ENCODE results near the gene SAMD3. TPM values are rescaled to one million over a fixed set of nuclear protein-coding genes. Genes with fewer than 3 reads are reported as not detected.
"Not testable (repeated sequence)": the region's sequence is repeated elsewhere in the genome, so short reads cannot be mapped to it uniquely, and the experiment has no call there.

SAMD3 gene
- total and polyA plus RNA-seq, 4 donors = 3.5 to 5.9 (median 4.1) TPM

GRCh38 chr6:130122243-130122642 lies 100.5 kb downstream of the SAMD3 start:
- Histone ChIP-seq H3K9me3 (ENCODE audit: control insufficient read depth, insufficient read depth, low read length) (no peaks in the 10 kb centered on the region), H3K4me1 (ENCODE audit: control insufficient read depth, insufficient read depth, low read length) (no peaks in the 10 kb centered on the region), H3K27ac (ENCODE audit: low read depth, low read length) (no peak overlapping the region), H3K4me3 (ENCODE audit: low read depth, low read length) (no peak overlapping the region), H3K36me3 (ENCODE audit: control insufficient read depth, insufficient read depth, low read length) (no peaks in the 10 kb centered on the region), H3K27me3 (ENCODE audit: control insufficient read depth, insufficient read depth, low read length) (no peaks in the 10 kb centered on the region)
- 100% methylated on average over 1 of the region's 2 CpGs for WGBS (ENCODE audit: insufficient coverage)
- no peak for DNase-seq (ENCODE audit: low read depth in 4 of 6, low spot score in 6 of 6)

GRCh38 chr6:130120731-130121130 lies 102.0 kb downstream of the SAMD3 start:
- H3K36me3 ChIP-seq (ENCODE audit: control insufficient read depth, insufficient read depth, low read length) = no peaks in the 10 kb centered on the region
- no peak overlapping the region for H3K27ac ChIP-seq (ENCODE audit: low read depth, low read length)
- H3K4me1 ChIP-seq (ENCODE audit: control insufficient read depth, insufficient read depth, low read length) = no peaks in the 10 kb centered on the region
- DNase-seq (ENCODE audit: low read depth in 4 of 6, low spot score in 6 of 6) = no peak
- no peaks in the 10 kb centered on the region for H3K27me3 ChIP-seq (ENCODE audit: control insufficient read depth, insufficient read depth, low read length)
- no peaks in the 10 kb centered on the region for H3K9me3 ChIP-seq (ENCODE audit: control insufficient read depth, insufficient read depth, low read length)
- H3K4me3 ChIP-seq (ENCODE audit: low read depth, low read length) = no peak overlapping the region

GRCh38 chr6:130119211-130119610 lies 103.5 kb downstream of the SAMD3 start:
- no CpG with 5 or more reads among the region's 1 CpG for WGBS (ENCODE audit: insufficient coverage)
- no peak for DNase-seq (ENCODE audit: low read depth in 4 of 6, low spot score in 6 of 6)
- no peaks in the 10 kb centered on the region for H3K4me1 ChIP-seq (ENCODE audit: control insufficient read depth, insufficient read depth, low read length)

GRCh38 chr6:130118236-130118635 lies 104.5 kb downstream of the SAMD3 start:
- no peaks in the 10 kb centered on the region for H3K9me3 ChIP-seq (ENCODE audit: control insufficient read depth, insufficient read depth, low read length)
- no peak for DNase-seq (ENCODE audit: low read depth in 4 of 6, low spot score in 6 of 6)
- H3K27me3 ChIP-seq (ENCODE audit: control insufficient read depth, insufficient read depth, low read length) = no peaks in the 10 kb centered on the region
- no peaks in the 10 kb centered on the region for H3K36me3 ChIP-seq (ENCODE audit: control insufficient read depth, insufficient read depth, low read length)
- no peak overlapping the region for H3K4me3 ChIP-seq (ENCODE audit: low read depth, low read length)
- no peaks in the 10 kb centered on the region for H3K4me1 ChIP-seq (ENCODE audit: control insufficient read depth, insufficient read depth, low read length)
- no CpG with 5 or more reads among the region's 6 CpGs for WGBS (ENCODE audit: insufficient coverage)
- H3K27ac ChIP-seq (ENCODE audit: low read depth, low read length) = no peak overlapping the region

More at GRCh38 chr6:130119211-130119610, 103.5 kb downstream of the SAMD3 start:
- H3K27ac ChIP-seq (ENCODE audit: low read depth, low read length) = no peak overlapping the region
- H3K27me3 ChIP-seq (ENCODE audit: control insufficient read depth, insufficient read depth, low read length) = no peaks in the 10 kb centered on the region
- no peak overlapping the region for H3K4me3 ChIP-seq (ENCODE audit: low read depth, low read length)
- H3K9me3 ChIP-seq (ENCODE audit: control insufficient read depth, insufficient read depth, low read length) = no peaks in the 10 kb centered on the region
- H3K36me3 ChIP-seq (ENCODE audit: control insufficient read depth, insufficient read depth, low read length) = no peaks in the 10 kb centered on the region

- not testable (repeated sequence) for H3K4me3 ChIP-seq (ENCODE audit: low read depth, low read length); H3K9me3 ChIP-seq (ENCODE audit: control insufficient read depth, insufficient read depth, low read length); H3K27ac ChIP-seq (ENCODE audit: low read depth, low read length); H3K36me3 ChIP-seq (ENCODE audit: control insufficient read depth, insufficient read depth, low read length); DNase-seq (ENCODE audit: low read depth in 4 of 6, low spot score in 6 of 6); H3K4me1 ChIP-seq (ENCODE audit: control insufficient read depth, insufficient read depth, low read length); H3K27me3 ChIP-seq (ENCODE audit: control insufficient read depth, insufficient read depth, low read length)
- no CpG with 5 or more reads among the region's 4 CpGs for WGBS (ENCODE audit: insufficient coverage)
Measured at GRCh38 chr6:130117187-130117701, 105.5 kb downstream of the SAMD3 start.

GRCh38 chr6:130116273-130116672 lies 106.5 kb downstream of the SAMD3 start:
- DNase-seq (ENCODE audit: low read depth in 4 of 6, low spot score in 6 of 6) = no peak
- H3K27me3 ChIP-seq (ENCODE audit: control insufficient read depth, insufficient read depth, low read length) = no peaks in the 10 kb centered on the region
- H3K9me3 ChIP-seq (ENCODE audit: control insufficient read depth, insufficient read depth, low read length) = no peaks in the 10 kb centered on the region
- H3K27ac ChIP-seq (ENCODE audit: low read depth, low read length) = no peak overlapping the region
- H3K4me1 ChIP-seq (ENCODE audit: control insufficient read depth, insufficient read depth, low read length) = no peaks in the 10 kb centered on the region
- WGBS (ENCODE audit: insufficient coverage) = 96% methylated on average over 2 of the region's 4 CpGs
- no peaks in the 10 kb centered on the region for H3K36me3 ChIP-seq (ENCODE audit: control insufficient read depth, insufficient read depth, low read length)
- no peak overlapping the region for H3K4me3 ChIP-seq (ENCODE audit: low read depth, low read length)

- Histone ChIP-seq H3K4me3 (ENCODE audit: low read depth, low read length) (no peak overlapping the region), H3K9me3 (ENCODE audit: control insufficient read depth, insufficient read depth, low read length) (no peaks in the 10 kb centered on the region), H3K4me1 (ENCODE audit: control insufficient read depth, insufficient read depth, low read length) (no peaks in the 10 kb centered on the region), H3K27ac (ENCODE audit: low read depth, low read length) (no peak overlapping the region), H3K27me3 (ENCODE audit: control insufficient read depth, insufficient read depth, low read length) (no peaks in the 10 kb centered on the region), H3K36me3 (ENCODE audit: control insufficient read depth, insufficient read depth, low read length) (no peaks in the 10 kb centered on the region)
- no peak for DNase-seq (ENCODE audit: low read depth in 4 of 6, low spot score in 6 of 6)
- 89% methylated on average over 4 of the region's 6 CpGs for WGBS (ENCODE audit: insufficient coverage)
Measured at GRCh38 chr6:130115036-130115435, 107.7 kb downstream of the SAMD3 start.

GRCh38 chr6:130113201-130113710 lies 109.5 kb downstream of the SAMD3 start:
- no peak overlapping the region for H3K27ac ChIP-seq (ENCODE audit: low read depth, low read length)
- no peaks in the 10 kb centered on the region for H3K36me3 ChIP-seq (ENCODE audit: control insufficient read depth, insufficient read depth, low read length)
- H3K27me3 ChIP-seq (ENCODE audit: control insufficient read depth, insufficient read depth, low read length) = no peaks in the 10 kb centered on the region
- WGBS (ENCODE audit: insufficient coverage) = no CpG with 5 or more reads among the region's 2 CpGs
- no peaks in the 10 kb centered on the region for H3K4me1 ChIP-seq (ENCODE audit: control insufficient read depth, insufficient read depth, low read length)
- no peaks in the 10 kb centered on the region for H3K9me3 ChIP-seq (ENCODE audit: control insufficient read depth, insufficient read depth, low read length)
- no peak for DNase-seq (ENCODE audit: low read depth in 4 of 6, low spot score in 6 of 6)
- H3K4me3 ChIP-seq (ENCODE audit: low read depth, low read length) = no peak overlapping the region

GRCh38 chr6:130111031-130111430 lies 111.7 kb downstream of the SAMD3 start:
- DNase-seq (ENCODE audit: low read depth in 4 of 6, low spot score in 6 of 6) = no peak
- Histone ChIP-seq H3K36me3 (ENCODE audit: control insufficient read depth, insufficient read depth, low read length) (no peaks in the 10 kb centered on the region), H3K27ac (ENCODE audit: low read depth, low read length) (no peak overlapping the region), H3K9me3 (ENCODE audit: control insufficient read depth, insufficient read depth, low read length) (no peaks in the 10 kb centered on the region), H3K4me1 (ENCODE audit: control insufficient read depth, insufficient read depth, low read length) (no peaks in the 10 kb centered on the region), H3K27me3 (ENCODE audit: control insufficient read depth, insufficient read depth, low read length) (no peaks in the 10 kb centered on the region), H3K4me3 (ENCODE audit: low read depth, low read length) (no peak overlapping the region)
- WGBS (ENCODE audit: insufficient coverage) = 86% methylated on average over 1 of the region's 1 CpG

GRCh38 chr6:130107710-130108109 lies 115.0 kb downstream of the SAMD3 start:
- no peaks in the 10 kb centered on the region for H3K4me1 ChIP-seq (ENCODE audit: control insufficient read depth, insufficient read depth, low read length)
- H3K36me3 ChIP-seq (ENCODE audit: control insufficient read depth, insufficient read depth, low read length) = no peaks in the 10 kb centered on the region
- H3K4me3 ChIP-seq (ENCODE audit: low read depth, low read length) = no peak overlapping the region
- no CpG with 5 or more reads among the region's 1 CpG for WGBS (ENCODE audit: insufficient coverage)
- H3K27ac ChIP-seq (ENCODE audit: low read depth, low read length) = no peak overlapping the region
- DNase-seq (ENCODE audit: low read depth in 4 of 6, low spot score in 6 of 6) = peak in 1 of 6 donors; percentile 28
- H3K9me3 ChIP-seq (ENCODE audit: control insufficient read depth, insufficient read depth, low read length) = no peaks in the 10 kb centered on the region
- H3K27me3 ChIP-seq (ENCODE audit: control insufficient read depth, insufficient read depth, low read length) = no peaks in the 10 kb centered on the region
